ENCODE data around the gene SLC25A26. TPM values are rescaled to one million over a fixed set of nuclear protein-coding genes. Genes with fewer than 3 reads are reported as not detected.

The SLC25A26 gene
- total RNA-seq, 1 donor from 2014 or later = 19.2 TPM

GRCh38 chr3:66181764-66182163 is 39.0 kb upstream of the SLC25A26 start:
- Mint-ChIP-seq H3K4me3 (no peak overlapping the region), H3K36me3 (no peaks in the 10 kb centered on the region), H3K9me3 (no peaks in the 10 kb centered on the region), H3K27me3 (ENCODE audit: low read depth) (peaks cover 3% of the 10 kb centered on the region), H3K27ac (no peak overlapping the region), H3K4me1 (no peaks in the 10 kb centered on the region)
- DNase-seq (ENCODE audit: low spot score in 2 of 2, unreplicated experiment in 2 of 2) = no peak
- no peak for TF ChIP-seq CTCF (IDR thresholded peaks at IDR 0.05; ENCODE audit: unreplicated experiment)

DNA sequence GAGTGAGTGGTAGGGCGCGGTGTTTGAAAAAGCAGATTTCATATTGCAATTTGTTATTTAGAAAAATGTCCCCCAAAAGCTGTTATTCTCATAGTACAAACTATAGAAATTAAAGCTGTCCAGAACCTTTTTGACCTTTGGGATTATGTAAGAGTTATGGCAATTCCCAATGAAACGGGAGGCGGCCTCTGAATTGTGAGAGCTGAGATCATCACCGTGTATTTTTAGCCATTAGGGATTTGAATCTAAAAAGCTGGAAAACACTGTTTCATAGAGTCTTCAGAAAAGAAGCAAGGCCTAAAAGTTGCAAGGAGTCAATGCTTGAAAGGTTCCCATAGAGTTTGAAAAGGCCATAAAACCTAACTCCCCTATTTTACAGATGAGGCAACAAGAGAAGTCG is 38.6 kb upstream of the SLC25A26 start:
- Mint-ChIP-seq H3K36me3 (no peaks in the 10 kb centered on the region), H3K4me3 (no peak overlapping the region), H3K9me3 (peaks cover 3% of the 10 kb centered on the region), H3K4me1 (no peaks in the 10 kb centered on the region), H3K27ac (no peak overlapping the region), H3K27me3 (ENCODE audit: low read depth) (peaks cover 3% of the 10 kb centered on the region)
- no peak for DNase-seq (ENCODE audit: low spot score in 2 of 2, unreplicated experiment in 2 of 2)
- no peak for TF ChIP-seq CTCF (IDR thresholded peaks at IDR 0.05; ENCODE audit: unreplicated experiment)

DNA sequence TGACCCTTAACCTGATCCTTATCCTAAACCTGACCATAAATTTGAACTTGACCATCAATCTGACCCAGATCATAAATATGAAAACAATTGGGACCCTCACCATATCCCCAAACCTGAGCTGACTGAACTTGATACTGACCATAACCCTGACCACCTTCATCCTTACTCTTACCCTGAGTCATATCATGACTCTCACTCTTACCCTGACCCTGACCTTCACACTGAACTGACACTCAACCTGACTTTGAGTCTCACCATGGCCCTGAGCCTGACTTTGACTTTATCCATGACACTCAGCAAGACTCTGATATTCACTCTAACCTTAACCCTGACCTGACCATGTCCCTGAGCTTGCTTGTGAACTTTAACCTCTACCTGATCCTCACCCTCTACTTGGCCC is 34.3 kb upstream of the SLC25A26 start:
- no peaks in the 10 kb centered on the region for H3K36me3 Mint-ChIP-seq
- no peak for DNase-seq (ENCODE audit: low spot score in 2 of 2, unreplicated experiment in 2 of 2)
- no peak for TF ChIP-seq CTCF (IDR thresholded peaks at IDR 0.05; ENCODE audit: unreplicated experiment)
- H3K9me3 Mint-ChIP-seq = peaks cover 10% of the 10 kb centered on the region
- no peaks in the 10 kb centered on the region for H3K4me1 Mint-ChIP-seq
- no peak overlapping the region for H3K27ac Mint-ChIP-seq
- H3K27me3 Mint-ChIP-seq (ENCODE audit: low read depth) = no peaks in the 10 kb centered on the region
- H3K4me3 Mint-ChIP-seq = no peak overlapping the region

- no peaks in the 10 kb centered on the region for H3K36me3 Mint-ChIP-seq
- peak overlapping the region; percentile 46 for H3K4me3 Mint-ChIP-seq
- H3K27me3 Mint-ChIP-seq (ENCODE audit: low read depth) = peaks cover 13% of the 10 kb centered on the region
- H3K27ac Mint-ChIP-seq = no peak overlapping the region
- H3K9me3 Mint-ChIP-seq = no peaks in the 10 kb centered on the region
- no peaks in the 10 kb centered on the region for H3K4me1 Mint-ChIP-seq
- DNase-seq (ENCODE audit: low spot score in 2 of 2, unreplicated experiment in 2 of 2) = peak; percentile 40 to 72
- no peak for TF ChIP-seq CTCF (IDR thresholded peaks at IDR 0.05; ENCODE audit: unreplicated experiment)
Observed at GRCh38 chr3:66195347-66195783, 25.4 kb upstream of the SLC25A26 start.

DNA sequence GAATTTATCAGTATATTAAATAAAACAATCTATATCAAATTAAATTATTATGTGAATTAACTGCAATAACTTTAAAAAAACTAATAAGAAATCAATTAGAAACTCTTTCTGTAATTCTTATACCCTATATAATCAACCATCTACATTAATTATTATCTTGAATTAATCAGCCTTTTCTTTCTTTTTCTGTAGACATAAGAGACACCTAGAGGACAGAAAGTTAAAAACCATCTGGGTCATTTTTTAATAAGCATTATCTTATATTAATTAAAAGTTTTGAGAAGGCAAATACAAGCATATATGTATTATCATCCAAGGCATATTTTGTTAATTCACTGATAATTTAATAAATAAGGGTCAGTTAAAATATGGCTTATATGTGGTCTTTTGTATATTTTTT is 24.2 kb upstream of the SLC25A26 start:
- no peak for DNase-seq (ENCODE audit: low spot score in 2 of 2, unreplicated experiment in 2 of 2)
- peaks cover 15% of the 10 kb centered on the region for H3K27me3 Mint-ChIP-seq (ENCODE audit: low read depth)
- no peak overlapping the region for H3K27ac Mint-ChIP-seq
- H3K4me3 Mint-ChIP-seq = no peak overlapping the region
- no peaks in the 10 kb centered on the region for H3K4me1 Mint-ChIP-seq
- H3K9me3 Mint-ChIP-seq = no peaks in the 10 kb centered on the region
- no peaks in the 10 kb centered on the region for H3K36me3 Mint-ChIP-seq
- TF ChIP-seq CTCF (IDR thresholded peaks at IDR 0.05; ENCODE audit: unreplicated experiment) = peak; percentile 33
